GM06990 (cell line): Measurements from ENCODE around the gene CEACAM4.
A peak's percentile ranks its signal among the peaks of the same experiment; 100 is the strongest.

Experiments
- DNase-seq: peaks from one replicate; pipeline ENCODE4 v3.0.0-alpha.2; 2011; ENCODE audit not compliant: insufficient read length; ENCODE audit errors: extremely low read depth
- H3K27me3 ChIP-seq: replicated peaks from 2 replicates; pipeline ENCODE4 v1.6.0; 2011; ENCODE audit warnings: low read length; ENCODE audit not compliant: control insufficient read depth, insufficient read depth
- H3K36me3 ChIP-seq: 2 replicates; pipeline ENCODE4 v1.5.1; 2011; ENCODE audit warnings: low read length; ENCODE audit not compliant: control insufficient read depth, insufficient read depth
- H3K4me3 ChIP-seq: replicated peaks from 2 replicates; pipeline ENCODE4 v1.5.1; 2011; ENCODE audit warnings: low read depth, mild to moderate bottlenecking, control low read depth, low read length
- TF ChIP-seq, protein P1 (sequence below): IDR thresholded peaks from 2 replicates; pipeline ENCODE4 v1.5.1; 2011; ENCODE audit warnings: low read length, control low read depth, mild to moderate bottlenecking, inconsistent platforms; ENCODE audit not compliant: insufficient read depth, poor library complexity, severe bottlenecking

The CEACAM4 gene

DNA sequence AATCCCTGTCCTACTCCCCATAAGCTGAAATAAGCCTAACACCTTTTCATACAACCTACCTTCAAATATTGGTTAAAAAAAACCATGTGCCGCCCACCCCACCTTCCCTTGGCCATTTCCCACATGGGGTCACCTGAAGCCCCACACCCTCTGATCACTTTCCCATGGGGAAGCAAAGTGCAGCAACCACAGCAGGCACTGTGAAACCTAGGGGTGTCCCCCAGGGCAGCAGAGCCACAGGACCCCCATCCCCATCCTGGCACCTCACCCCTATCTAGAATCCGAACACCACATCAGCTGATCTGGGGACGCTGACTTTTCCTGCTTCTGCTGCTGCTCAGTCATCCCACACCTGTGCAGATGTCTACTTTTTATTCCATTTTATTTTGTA lies 31.0 kb downstream of the CEACAM4 start:
- TF ChIP-seq, protein P1, sequence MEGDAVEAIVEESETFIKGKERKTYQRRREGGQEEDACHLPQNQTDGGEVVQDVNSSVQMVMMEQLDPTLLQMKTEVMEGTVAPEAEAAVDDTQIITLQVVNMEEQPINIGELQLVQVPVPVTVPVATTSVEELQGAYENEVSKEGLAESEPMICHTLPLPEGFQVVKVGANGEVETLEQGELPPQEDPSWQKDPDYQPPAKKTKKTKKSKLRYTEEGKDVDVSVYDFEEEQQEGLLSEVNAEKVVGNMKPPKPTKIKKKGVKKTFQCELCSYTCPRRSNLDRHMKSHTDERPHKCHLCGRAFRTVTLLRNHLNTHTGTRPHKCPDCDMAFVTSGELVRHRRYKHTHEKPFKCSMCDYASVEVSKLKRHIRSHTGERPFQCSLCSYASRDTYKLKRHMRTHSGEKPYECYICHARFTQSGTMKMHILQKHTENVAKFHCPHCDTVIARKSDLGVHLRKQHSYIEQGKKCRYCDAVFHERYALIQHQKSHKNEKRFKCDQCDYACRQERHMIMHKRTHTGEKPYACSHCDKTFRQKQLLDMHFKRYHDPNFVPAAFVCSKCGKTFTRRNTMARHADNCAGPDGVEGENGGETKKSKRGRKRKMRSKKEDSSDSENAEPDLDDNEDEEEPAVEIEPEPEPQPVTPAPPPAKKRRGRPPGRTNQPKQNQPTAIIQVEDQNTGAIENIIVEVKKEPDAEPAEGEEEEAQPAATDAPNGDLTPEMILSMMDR: no peak
- no peak for DNase-seq
- no peaks in the 10 kb centered on the region; the same call in 1 of the 2 replicates for H3K27me3 ChIP-seq

DNA sequence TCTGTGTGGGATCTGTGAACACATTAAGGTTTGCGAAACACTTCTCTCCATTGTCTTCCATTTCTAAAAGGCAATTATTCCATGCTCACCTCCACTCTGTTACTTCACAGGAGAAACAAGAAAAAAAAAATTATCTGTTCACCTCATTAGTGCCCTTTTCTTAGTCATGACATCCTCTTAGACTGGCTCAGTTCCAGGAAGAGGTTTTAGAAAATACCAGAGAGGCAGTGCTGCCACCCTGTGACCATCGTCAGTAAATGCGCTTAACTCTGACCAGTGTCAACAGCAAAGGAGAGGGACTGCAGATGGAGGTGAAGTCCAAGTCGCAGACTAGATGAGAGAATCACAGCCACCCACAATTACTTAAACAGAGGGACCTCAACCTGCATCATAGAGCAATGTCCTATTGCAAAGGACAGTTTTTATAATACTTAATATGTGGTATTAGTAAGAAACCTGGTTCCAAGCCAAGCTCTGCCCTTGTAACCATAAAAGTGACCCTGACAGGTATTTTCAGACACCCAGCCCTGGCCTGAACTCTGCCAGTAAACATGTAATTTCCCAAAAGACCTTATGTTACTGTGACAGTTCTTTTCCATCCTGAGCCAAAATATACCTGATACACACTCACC lies 31.5 kb downstream of the CEACAM4 start:
- Histone ChIP-seq H3K27me3 (no peaks in the 10 kb centered on the region; the same call in 1 of the 2 replicates), H3K36me3 (no peaks in the 10 kb centered on the region), H3K4me3 (no peak overlapping the region)
- peak; percentile 39 for DNase-seq
- TF ChIP-seq, protein P1: peak; percentile 71

More for the DNA sequence above, 31.0 kb downstream of the CEACAM4 start:
- H3K36me3 ChIP-seq: no peaks in the 10 kb centered on the region
- no peak overlapping the region for H3K4me3 ChIP-seq

DNA sequence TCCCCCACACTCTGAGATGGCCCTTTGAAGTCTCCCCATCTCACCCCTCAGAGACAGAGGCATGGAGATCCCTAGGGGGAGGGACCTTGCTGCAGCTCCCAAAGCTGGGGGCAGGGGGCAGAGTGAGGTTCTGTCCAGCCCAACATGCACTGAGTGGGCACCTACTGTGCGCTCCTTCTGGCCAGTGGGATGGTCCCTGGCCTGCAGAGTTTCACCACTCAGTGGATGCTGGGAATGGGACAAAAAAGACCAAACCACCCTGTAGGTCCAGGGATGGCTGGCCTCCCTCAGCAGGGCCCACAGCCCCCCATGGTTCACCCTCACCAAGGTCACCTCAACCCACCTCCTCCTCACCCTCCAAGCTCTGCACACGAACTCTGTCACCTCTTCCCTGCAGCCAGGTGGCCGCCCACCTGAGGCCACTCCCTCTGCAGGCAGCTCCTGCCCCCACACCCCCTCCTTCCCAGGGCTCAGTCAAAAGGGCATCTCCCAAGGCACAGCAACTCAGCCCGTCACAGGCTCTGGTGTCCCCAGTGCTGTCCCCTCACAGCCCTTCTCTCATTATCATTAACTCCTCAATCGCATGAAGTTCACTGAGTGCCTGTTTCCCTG lies 34.8 kb downstream of the CEACAM4 start:
- DNase-seq: no peak
- Histone ChIP-seq H3K27me3 (no peaks in the 10 kb centered on the region), H3K36me3 (no peaks in the 10 kb centered on the region; the same call in 1 of the 2 replicates), H3K4me3 (no peak overlapping the region)
- TF ChIP-seq, protein P1: no peak

DNA sequence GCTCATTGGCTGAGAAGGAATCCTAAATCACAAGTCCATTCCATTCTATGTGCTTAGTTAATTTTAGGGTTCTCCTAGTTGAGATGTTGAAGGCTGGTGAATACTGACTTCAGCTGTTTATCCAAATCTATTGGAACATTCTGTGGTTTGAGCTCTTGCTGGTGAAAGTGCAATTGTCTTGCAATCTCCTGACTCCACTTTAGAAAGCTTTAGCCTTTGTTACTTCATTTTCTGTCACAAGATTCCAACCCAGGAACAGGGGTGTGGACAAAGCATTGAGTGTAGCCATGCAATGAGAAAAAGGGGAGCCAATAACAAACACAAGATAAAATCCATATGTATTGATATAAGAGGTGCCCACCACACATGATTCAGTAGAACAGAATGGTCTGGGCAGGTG lies 35.9 kb downstream of the CEACAM4 start:
- Histone ChIP-seq H3K4me3 (no peak overlapping the region), H3K27me3 (no peaks in the 10 kb centered on the region), H3K36me3 (no peaks in the 10 kb centered on the region; the same call in 1 of the 2 replicates)
- TF ChIP-seq, protein P1: no peak
- DNase-seq: no peak

DNA sequence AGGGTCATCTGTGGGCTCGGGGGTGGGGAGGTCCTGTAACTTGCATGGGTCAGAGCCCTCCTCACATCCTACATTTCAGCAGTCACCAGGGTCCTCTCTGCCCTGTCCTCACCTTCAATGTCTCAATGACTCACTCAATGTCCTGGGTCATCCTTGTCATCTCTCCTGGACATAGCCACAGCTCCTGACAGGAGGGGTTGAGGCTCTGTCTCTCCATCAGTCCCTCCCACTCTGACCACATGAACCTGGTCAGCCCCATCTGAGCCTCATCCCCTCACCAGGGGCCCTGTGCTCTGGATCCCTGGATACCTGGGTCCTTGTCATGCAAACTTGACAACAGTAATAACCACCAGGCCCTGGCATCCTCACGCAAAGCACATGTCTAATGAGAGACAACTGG lies 37.5 kb downstream of the CEACAM4 start:
- Histone ChIP-seq H3K36me3 (peaks cover 3% of the 10 kb centered on the region), H3K27me3 (no peaks in the 10 kb centered on the region), H3K4me3 (no peak overlapping the region)
- TF ChIP-seq, protein P1: no peak
- DNase-seq: no peak
